ENCODE results near the gene LRPPRC. TPM values are rescaled to one million over a fixed set of nuclear protein-coding genes. Genes with fewer than 3 reads are reported as not detected.

The LRPPRC gene
- total and polyA plus RNA-seq, 2 donors (not counting 3 experiments of a cell fraction or from before 2014, with no cell fraction given): 22.6 to 94.0 TPM

- no peak overlapping the region for H3K9ac ChIP-seq (replicated peaks; ENCODE audit: extremely low read depth, insufficient read depth, low read length)
- peaks cover 2% of the 10 kb centered on the region for H3K79me2 ChIP-seq (ENCODE audit: control insufficient read depth, insufficient read depth, low read length)
- no peaks in the 10 kb centered on the region for H3K27me3 ChIP-seq (ENCODE audit: control insufficient read depth in 2 of 2, insufficient read depth in 2 of 2, low read length in 2 of 2)
- DNase-seq (ENCODE audit: low read depth, low spot score): no peak
- CTCF ChIA-PET: interaction anchor here (0.7 kb wide), 1 partner anchor 100 kb away, joined by 3 read pairs; no protein-coding TSS in a partner anchor
- no TSS peak for BruUV-seq (replicated peaks)
- no peaks in the 10 kb centered on the region for H3K9me1 ChIP-seq (replicated peaks; ENCODE audit: control insufficient read depth, extremely low read depth, insufficient read depth, low read length)
- peaks cover 0 to 39% of the 10 kb centered on the region in 2 experiments for H3K36me3 ChIP-seq (ENCODE audit: control insufficient read depth in 2 of 2, extremely low read depth in 1 of 2, insufficient read depth in 2 of 2, low read length in 2 of 2)
- FAIRE-seq: no peak
- dilution Hi-C loops (cut with MboI; ENCODE audit: extremely low pct_ligation_motif_present, low sequenced_read_pairs) (no loop called here), intact Hi-C loops (cut with micrococcal nuclease) (no loop called here)
- no peaks in the 10 kb centered on the region for H3K4me1 ChIP-seq (ENCODE audit: control insufficient read depth, extremely low read depth, insufficient read depth, low read length)
- H3K27ac ChIP-seq (ENCODE audit: insufficient read depth, low read depth, low read length): no peak overlapping the region
- no peak overlapping the region for H3K4me2 ChIP-seq (ENCODE audit: insufficient read depth, low read length)
- no peak overlapping the region for H2AFZ ChIP-seq (ENCODE audit: low read depth, low read length)
- POLR2A ChIA-PET: no interaction called here
- H3K4me3 ChIP-seq (replicated peaks in 1 of 3; ENCODE audit: insufficient read depth in 1 of 3, low read depth in 1 of 3, low read length in 3 of 3): no peak overlapping the region
- no peaks in the 10 kb centered on the region for H4K20me1 ChIP-seq (replicated peaks; ENCODE audit: control insufficient read depth, extremely low read depth, insufficient read depth, low read length)
- no peaks in the 10 kb centered on the region for H3K9me3 ChIP-seq (replicated peaks; ENCODE audit: control insufficient read depth, insufficient read depth, low read length)
- TF ChIP-seq, protein P1, sequence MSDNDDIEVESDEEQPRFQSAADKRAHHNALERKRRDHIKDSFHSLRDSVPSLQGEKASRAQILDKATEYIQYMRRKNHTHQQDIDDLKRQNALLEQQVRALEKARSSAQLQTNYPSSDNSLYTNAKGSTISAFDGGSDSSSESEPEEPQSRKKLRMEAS (IDR thresholded peaks at IDR 0.05; ENCODE audit: insufficient read depth, insufficient read length): no peak
- TF ChIP-seq FOS (IDR thresholded peaks at IDR 0.05; ENCODE audit: borderline replicate concordance, insufficient read depth, low read length): no peak
- TF ChIP-seq, protein P2, sequence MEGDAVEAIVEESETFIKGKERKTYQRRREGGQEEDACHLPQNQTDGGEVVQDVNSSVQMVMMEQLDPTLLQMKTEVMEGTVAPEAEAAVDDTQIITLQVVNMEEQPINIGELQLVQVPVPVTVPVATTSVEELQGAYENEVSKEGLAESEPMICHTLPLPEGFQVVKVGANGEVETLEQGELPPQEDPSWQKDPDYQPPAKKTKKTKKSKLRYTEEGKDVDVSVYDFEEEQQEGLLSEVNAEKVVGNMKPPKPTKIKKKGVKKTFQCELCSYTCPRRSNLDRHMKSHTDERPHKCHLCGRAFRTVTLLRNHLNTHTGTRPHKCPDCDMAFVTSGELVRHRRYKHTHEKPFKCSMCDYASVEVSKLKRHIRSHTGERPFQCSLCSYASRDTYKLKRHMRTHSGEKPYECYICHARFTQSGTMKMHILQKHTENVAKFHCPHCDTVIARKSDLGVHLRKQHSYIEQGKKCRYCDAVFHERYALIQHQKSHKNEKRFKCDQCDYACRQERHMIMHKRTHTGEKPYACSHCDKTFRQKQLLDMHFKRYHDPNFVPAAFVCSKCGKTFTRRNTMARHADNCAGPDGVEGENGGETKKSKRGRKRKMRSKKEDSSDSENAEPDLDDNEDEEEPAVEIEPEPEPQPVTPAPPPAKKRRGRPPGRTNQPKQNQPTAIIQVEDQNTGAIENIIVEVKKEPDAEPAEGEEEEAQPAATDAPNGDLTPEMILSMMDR (IDR thresholded peaks at IDR 0.05; ENCODE audit: extremely low read depth in 1 of 2, insufficient read depth in 1 of 2, low read depth in 1 of 2, low read length in 2 of 2): no peak
These were observed 18.0 kb downstream of the LRPPRC start for GRCh38 chr2:43977677-43978375.

GRCh38 chr2:43960921-43961320 is 34.9 kb downstream of the LRPPRC start:
- ChIA-PET CTCF (interaction anchor here (1.0 to 1.1 kb wide), 2 partner anchors 13 to 83 kb away, joined by 3 to 4 read pairs; no protein-coding TSS in a partner anchor), POLR2A (no interaction called here)
- Histone ChIP-seq H3K27ac (ENCODE audit: insufficient read depth, low read depth, low read length) (no peak overlapping the region), H3K9me1 (replicated peaks; ENCODE audit: control insufficient read depth, extremely low read depth, insufficient read depth, low read length) (no peaks in the 10 kb centered on the region), H3K79me2 (ENCODE audit: control insufficient read depth, insufficient read depth, low read length) (peaks cover 4% of the 10 kb centered on the region), H3K4me1 (ENCODE audit: control insufficient read depth, extremely low read depth, insufficient read depth, low read length) (no peaks in the 10 kb centered on the region), H3K4me2 (ENCODE audit: insufficient read depth, low read length) (no peak overlapping the region), H3K27me3 (ENCODE audit: control insufficient read depth in 2 of 2, insufficient read depth in 2 of 2, low read length in 2 of 2) (no peaks in the 10 kb centered on the region), H3K9ac (replicated peaks; ENCODE audit: extremely low read depth, insufficient read depth, low read length) (no peak overlapping the region), H3K4me3 (replicated peaks in 1 of 3; ENCODE audit: insufficient read depth in 1 of 3, low read depth in 1 of 3, low read length in 3 of 3) (no peak overlapping the region), H3K36me3 (ENCODE audit: control insufficient read depth in 2 of 2, extremely low read depth in 1 of 2, insufficient read depth in 2 of 2, low read length in 2 of 2) (peaks cover 3 to 41% of the 10 kb centered on the region in 2 experiments), H4K20me1 (replicated peaks; ENCODE audit: control insufficient read depth, extremely low read depth, insufficient read depth, low read length) (peaks cover 2% of the 10 kb centered on the region), H2AFZ (ENCODE audit: low read depth, low read length) (no peak overlapping the region), H3K9me3 (replicated peaks; ENCODE audit: control insufficient read depth, insufficient read depth, low read length) (no peaks in the 10 kb centered on the region)
- DNase-seq (ENCODE audit: low read depth, low spot score) (no peak), FAIRE-seq (no peak)
- dilution Hi-C loops (cut with MboI; ENCODE audit: extremely low pct_ligation_motif_present, low sequenced_read_pairs): no loop called here
- intact Hi-C loops (cut with micrococcal nuclease): no loop called here
- TF ChIP-seq POLR2AphosphoS5 (IDR thresholded peaks at IDR 0.05; ENCODE audit: insufficient read depth, low read depth, low read length) (no peak), EZH2 (IDR thresholded peaks at IDR 0.05; ENCODE audit: borderline replicate concordance, low read depth, low read length, severe bottlenecking) (no peak), FOS (IDR thresholded peaks at IDR 0.05; ENCODE audit: borderline replicate concordance, insufficient read depth, low read length) (no peak), MYC (IDR thresholded peaks at IDR 0.05; ENCODE audit: low read depth, low read length) (no peak), POLR2A (IDR thresholded peaks at IDR 0.05; ENCODE audit: low read depth, low read length) (no peak)
- TF ChIP-seq, protein P1 (IDR thresholded peaks at IDR 0.05; ENCODE audit: insufficient read depth, insufficient read length): no peak
- TF ChIP-seq, protein P2 (IDR thresholded peaks at IDR 0.05; ENCODE audit: extremely low read depth in 1 of 2, insufficient read depth in 1 of 2, low read depth in 1 of 2, low read length in 2 of 2): no peak
- no TSS peak for BruUV-seq (replicated peaks)
